H1 (cell line): ENCODE measurements around the gene MAN2A1. TPM values are rescaled to one million over a fixed set of nuclear protein-coding genes. Genes with fewer than 3 reads are reported as not detected.

ENCODE experiments used
- BACH1 ChIP-seq: IDR thresholded peaks from 2 replicates; pipeline ENCODE4 v1.6.1; 2012; ENCODE audit warnings: low read length, improper control_type of control experiment
- BCL11A ChIP-seq, 2 experiments: IDR thresholded peaks; one replicate each; pipeline ENCODE4 v1.6.1; 2011; ENCODE audit warnings: low read depth in 2 of 2, low read length in 2 of 2, mild to moderate bottlenecking in 2 of 2
- CEBPB ChIP-seq: IDR thresholded peaks from 2 replicates; pipeline ENCODE4 v1.6.1; 2012; ENCODE audit warnings: low read depth, low read length
- GABPA ChIP-seq: IDR thresholded peaks from 2 replicates; pipeline ENCODE4 v1.6.1; 2011; ENCODE audit warnings: mild to moderate bottlenecking, low read length, moderate library complexity, borderline replicate concordance; ENCODE audit not compliant: insufficient read depth
- JUND ChIP-seq: IDR thresholded peaks from 2 replicates; pipeline ENCODE4 v1.6.1; 2011; ENCODE audit warnings: mild to moderate bottlenecking, improper control_type of control experiment, low read length
- KDM4A ChIP-seq: IDR thresholded peaks from one replicate; pipeline ENCODE4 v1.7.1; 2012; ENCODE audit warnings: low read depth, mild to moderate bottlenecking, moderate library complexity, low read length, inconsistent platforms; ENCODE audit not compliant: severe bottlenecking
- NANOG ChIP-seq: IDR thresholded peaks from 2 replicates; pipeline ENCODE4 v1.6.1; 2011; ENCODE audit warnings: low read length, low read depth, mild to moderate bottlenecking, inconsistent platforms; ENCODE audit not compliant: insufficient read depth, poor library complexity, severe bottlenecking
- POU5F1 ChIP-seq: IDR thresholded peaks from 2 replicates; pipeline ENCODE4 v1.6.1; 2011; ENCODE audit warnings: low read depth, mild to moderate bottlenecking, low read length, moderate library complexity
- SP2 ChIP-seq: IDR thresholded peaks from 2 replicates; pipeline ENCODE4 v1.6.1; 2012; ENCODE audit warnings: mild to moderate bottlenecking, low read length, inconsistent platforms
- polyA plus RNA-seq, 7 experiments: library from polyadenylated mRNA; depleted of rRNA in 3 of 7; stranded (reverse) in 5 of 7; unstranded in 2 of 7; fragments of >200 nt in 5 of 7; fragments of 200-250 nt in 2 of 7; gene quantifications; 1 replicate in 5 of 7; 2 replicates in 1 of 7; 4 replicates in 1 of 7; pipeline versions ENCODE4 v1.2.1 to v1.2.3, GENCODE V29; 2011 to 2013; ENCODE audit warnings: missing spikeins in 2 of 7, mixed read lengths in 2 of 7
- total RNA-seq: library from RNA; stranded (reverse); fragmentation: NEBNext Ultra II Directional; extraction: Animal tissue kit (Norgen Biotek cat#: 25700); gene quantifications from 2 replicates; pipeline ENCODE4 v1.2.1, GENCODE V29; 2021
- TF ChIP-seq, protein P1 (sequence below): IDR thresholded peaks from 2 replicates; pipeline ENCODE4 v1.6.1; 2011; ENCODE audit warnings: low read length, improper control_type of control experiment

MAN2A1 gene
- total and polyA plus RNA-seq, 2 of the 8 experiments (the other 6 are each of a cell fraction or from before 2014, with no cell fraction given), result 29.1 to 102 TPM

DNA sequence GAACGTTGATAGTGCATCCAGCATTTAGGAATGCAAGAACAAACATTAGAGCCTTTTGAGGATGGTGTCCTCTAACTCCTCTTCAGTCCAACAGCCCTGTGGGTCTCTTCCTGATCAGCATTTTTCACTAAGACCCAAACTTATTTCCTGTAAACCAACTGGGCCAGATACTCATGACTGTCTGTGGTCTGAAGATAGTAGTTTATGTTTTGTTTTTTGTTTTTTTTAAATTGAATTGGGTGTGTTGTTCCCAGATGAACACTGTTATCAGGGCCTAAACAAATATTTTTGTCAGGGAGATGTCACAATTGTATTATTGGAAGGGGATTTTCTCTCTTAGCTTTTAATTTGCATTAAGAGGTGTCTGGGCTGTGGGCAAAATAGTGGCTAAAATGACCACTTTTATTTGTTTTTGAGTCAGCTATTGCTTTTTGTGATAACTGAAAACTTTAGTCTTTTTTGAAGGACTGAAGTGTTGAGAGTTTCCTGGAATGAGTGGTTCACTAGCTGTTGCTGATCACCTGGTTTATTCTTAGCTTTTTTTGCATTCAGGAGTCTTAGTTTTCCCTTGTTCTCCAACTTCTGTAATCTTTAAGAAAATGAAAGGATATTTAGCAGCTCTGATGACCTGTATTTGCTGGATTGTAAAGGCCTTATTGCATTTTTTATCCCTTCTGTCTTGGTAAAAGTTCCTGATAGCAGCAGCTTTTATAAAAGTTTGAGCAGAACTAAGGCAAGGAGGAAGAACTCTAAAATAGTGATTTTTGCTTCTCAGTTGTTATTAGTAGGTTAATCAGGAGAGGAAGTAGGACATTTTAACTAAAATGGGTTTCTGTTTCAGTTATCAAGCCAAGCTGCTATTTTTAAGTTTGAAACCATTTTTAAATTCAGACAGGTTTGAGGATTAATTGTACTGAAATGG is 5.5 kb downstream of the MAN2A1 start (continued):
- TF ChIP-seq KDM4A (no peak), GABPA (no peak), NANOG (no peak), SP2 (no peak), BACH1 (no peak), CEBPB (no peak), BCL11A (IDR thresholded peaks at IDR 0.05; ENCODE audit: low read depth in 2 of 2, low read length in 2 of 2) (no peak), JUND (no peak), POU5F1 (no peak)
- TF ChIP-seq, protein P1, sequence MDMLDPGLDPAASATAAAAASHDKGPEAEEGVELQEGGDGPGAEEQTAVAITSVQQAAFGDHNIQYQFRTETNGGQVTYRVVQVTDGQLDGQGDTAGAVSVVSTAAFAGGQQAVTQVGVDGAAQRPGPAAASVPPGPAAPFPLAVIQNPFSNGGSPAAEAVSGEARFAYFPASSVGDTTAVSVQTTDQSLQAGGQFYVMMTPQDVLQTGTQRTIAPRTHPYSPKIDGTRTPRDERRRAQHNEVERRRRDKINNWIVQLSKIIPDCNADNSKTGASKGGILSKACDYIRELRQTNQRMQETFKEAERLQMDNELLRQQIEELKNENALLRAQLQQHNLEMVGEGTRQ, result no peak
